ENCODE measurements around the gene MED14.
"Not testable (repeated sequence)": the region's sequence is repeated elsewhere in the genome, so short reads cannot be mapped to it uniquely, and the experiment has no call there.

The MED14 gene

DNA sequence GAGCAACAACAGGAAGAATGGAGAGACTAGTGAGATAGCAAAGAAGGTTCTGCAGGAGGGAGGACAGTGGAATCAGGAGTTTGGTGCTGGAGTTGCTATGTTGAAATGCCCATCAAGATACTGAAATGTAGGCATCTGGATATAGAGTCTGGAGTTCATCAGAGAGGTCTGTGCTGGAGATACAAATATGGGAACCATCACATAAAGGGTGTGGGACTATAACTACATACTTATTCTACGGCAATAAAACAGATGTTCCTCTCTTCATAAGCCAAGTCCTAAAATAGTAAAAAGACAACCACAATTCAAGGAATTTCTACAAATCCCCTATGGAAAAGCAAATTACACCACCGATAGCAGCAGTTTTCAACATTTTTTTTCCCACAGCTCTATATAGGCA, 1.6 kb downstream of the MED14 start:
- DNase-seq (ENCODE audit: low spot score): no peak
- in situ Hi-C loops (cut with MboI; ENCODE audit: low pct_unique_long_range_greater_than_20kb, low sequenced_read_pairs, unreplicated experiment): no loop called here
- TF ChIP-seq, protein P1, sequence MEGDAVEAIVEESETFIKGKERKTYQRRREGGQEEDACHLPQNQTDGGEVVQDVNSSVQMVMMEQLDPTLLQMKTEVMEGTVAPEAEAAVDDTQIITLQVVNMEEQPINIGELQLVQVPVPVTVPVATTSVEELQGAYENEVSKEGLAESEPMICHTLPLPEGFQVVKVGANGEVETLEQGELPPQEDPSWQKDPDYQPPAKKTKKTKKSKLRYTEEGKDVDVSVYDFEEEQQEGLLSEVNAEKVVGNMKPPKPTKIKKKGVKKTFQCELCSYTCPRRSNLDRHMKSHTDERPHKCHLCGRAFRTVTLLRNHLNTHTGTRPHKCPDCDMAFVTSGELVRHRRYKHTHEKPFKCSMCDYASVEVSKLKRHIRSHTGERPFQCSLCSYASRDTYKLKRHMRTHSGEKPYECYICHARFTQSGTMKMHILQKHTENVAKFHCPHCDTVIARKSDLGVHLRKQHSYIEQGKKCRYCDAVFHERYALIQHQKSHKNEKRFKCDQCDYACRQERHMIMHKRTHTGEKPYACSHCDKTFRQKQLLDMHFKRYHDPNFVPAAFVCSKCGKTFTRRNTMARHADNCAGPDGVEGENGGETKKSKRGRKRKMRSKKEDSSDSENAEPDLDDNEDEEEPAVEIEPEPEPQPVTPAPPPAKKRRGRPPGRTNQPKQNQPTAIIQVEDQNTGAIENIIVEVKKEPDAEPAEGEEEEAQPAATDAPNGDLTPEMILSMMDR (IDR thresholded peaks at IDR 0.05; ENCODE audit: extremely low read depth, insufficient read depth, missing control alignments): no peak

DNA sequence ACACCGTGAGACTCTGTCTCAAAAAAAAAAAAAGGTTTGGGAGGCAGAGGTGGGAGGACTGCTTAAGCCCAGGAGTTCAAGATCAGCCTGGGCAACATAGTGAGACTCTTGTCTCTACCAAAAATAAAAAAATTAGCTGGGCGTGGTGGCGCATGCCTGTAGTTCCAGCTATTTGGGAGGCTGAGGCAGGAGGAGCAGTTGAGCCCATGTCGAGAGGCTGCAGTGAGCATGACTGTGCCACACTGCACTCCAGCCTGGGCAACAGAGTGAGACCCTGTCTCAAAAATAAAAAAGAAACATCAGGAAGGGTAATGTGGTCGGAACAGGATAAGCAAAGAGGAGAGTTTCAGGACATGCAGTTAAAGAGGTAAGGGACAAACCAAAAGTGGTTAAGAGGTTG, 2.8 kb downstream of the MED14 start:
- in situ Hi-C loops (cut with MboI; ENCODE audit: low pct_unique_long_range_greater_than_20kb, low sequenced_read_pairs, unreplicated experiment); DNase-seq (ENCODE audit: low spot score): not testable (repeated sequence)

GRCh38 chrX:40729598-40730584, 5.5 kb downstream of the MED14 start:
- no peak for DNase-seq (ENCODE audit: low spot score)
- in situ Hi-C loops (cut with MboI; ENCODE audit: low pct_unique_long_range_greater_than_20kb, low sequenced_read_pairs, unreplicated experiment): no loop called here
- TF ChIP-seq, protein P1 (IDR thresholded peaks at IDR 0.05; ENCODE audit: extremely low read depth, insufficient read depth, missing control alignments): no peak

DNA sequence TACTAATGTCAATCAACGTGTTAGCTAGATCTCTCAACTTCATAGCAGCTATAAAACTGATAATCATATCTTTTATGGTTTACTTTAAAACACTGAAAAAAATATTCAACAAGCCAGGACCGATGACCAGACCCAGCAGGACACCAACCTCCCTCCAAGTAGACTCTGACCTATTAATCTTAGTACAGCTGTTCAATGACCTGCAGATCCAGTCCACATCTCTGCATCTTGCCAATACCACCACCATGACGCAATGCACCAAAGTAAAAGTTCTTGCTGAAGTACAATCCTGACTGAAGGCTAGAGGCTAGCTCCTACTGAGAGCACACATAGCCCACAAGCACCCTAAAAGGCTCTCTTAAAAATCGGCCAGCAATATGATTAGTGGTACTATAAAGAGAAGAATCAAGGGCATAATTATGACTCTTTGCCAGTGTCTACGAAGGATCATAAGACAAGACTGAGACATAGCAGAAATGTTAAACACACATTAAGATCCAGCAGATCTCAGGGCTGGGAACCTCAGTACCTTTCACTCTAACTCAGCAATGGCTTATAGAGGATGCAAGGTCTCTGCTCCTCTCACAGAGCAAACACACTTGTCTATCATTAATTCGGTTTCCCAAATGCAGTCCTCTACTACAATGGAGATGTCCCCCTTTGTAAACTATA, 7.6 kb downstream of the MED14 start:
- no peak for DNase-seq (ENCODE audit: low spot score)
- in situ Hi-C loops (cut with MboI; ENCODE audit: low pct_unique_long_range_greater_than_20kb, low sequenced_read_pairs, unreplicated experiment): no loop called here
- TF ChIP-seq, protein P1 (IDR thresholded peaks at IDR 0.05; ENCODE audit: extremely low read depth, insufficient read depth, missing control alignments): no peak

- DNase-seq (ENCODE audit: low spot score): no peak
- TF ChIP-seq, protein P1 (IDR thresholded peaks at IDR 0.05; ENCODE audit: extremely low read depth, insufficient read depth, missing control alignments): no peak
- in situ Hi-C loops (cut with MboI; ENCODE audit: low pct_unique_long_range_greater_than_20kb, low sequenced_read_pairs, unreplicated experiment): no loop called here
These were observed 8.2 kb downstream of the MED14 start for GRCh38 chrX:40727093-40727492.

- in situ Hi-C loops (cut with MboI; ENCODE audit: low pct_unique_long_range_greater_than_20kb, low sequenced_read_pairs, unreplicated experiment): no loop called here
- DNase-seq (ENCODE audit: low spot score): no peak
- TF ChIP-seq, protein P1 (IDR thresholded peaks at IDR 0.05; ENCODE audit: extremely low read depth, insufficient read depth, missing control alignments): no peak
These were observed 12.4 kb downstream of the MED14 start for GRCh38 chrX:40722930-40723329.
